ENCODE results near the gene ZFP36L1. TPM values are rescaled to one million over a fixed set of nuclear protein-coding genes. Genes with fewer than 3 reads are reported as not detected.

ZFP36L1 gene
- polyA plus RNA-seq, 1 donor, result 199 TPM

DNA sequence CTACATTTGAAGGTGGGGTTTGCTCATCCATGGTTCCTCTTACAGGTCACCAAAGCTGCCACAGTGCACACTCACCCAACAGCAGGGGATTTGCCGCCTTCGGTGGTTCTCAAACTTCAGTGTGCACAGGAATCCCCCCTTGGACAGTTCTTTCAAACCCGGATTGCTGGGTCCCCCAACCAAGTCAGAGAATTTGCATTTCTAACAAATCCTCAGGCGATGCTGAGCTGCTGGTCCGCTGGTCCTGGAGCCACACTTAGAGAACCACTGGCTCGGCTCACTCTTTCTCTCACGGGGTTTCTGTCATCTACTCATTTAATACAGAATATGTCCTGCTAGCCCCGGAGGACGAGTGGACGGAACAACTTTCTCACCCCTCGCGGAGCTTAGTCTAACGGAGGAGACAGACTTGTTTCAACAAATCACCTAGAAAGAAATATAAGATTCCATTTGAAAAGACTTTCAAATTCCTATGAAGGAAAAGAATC is 24.1 kb upstream of the ZFP36L1 start:
- H3K4me1 ChIP-seq (ENCODE audit: control insufficient read depth, insufficient read depth, low read length), result peaks cover 44% of the 10 kb centered on the region
- H3K4me3 ChIP-seq (ENCODE audit: low read length), result no peak overlapping the region
- H3K9me3 ChIP-seq (ENCODE audit: control insufficient read depth, low read depth, low read length), result peaks cover 2% of the 10 kb centered on the region
- WGBS (ENCODE audit: insufficient coverage, low lambda C conversion rate), result no CpG with 5 or more reads among the region's 13 CpGs
- DNase-seq, result no peak
- no peak overlapping the region for H3K27ac ChIP-seq (ENCODE audit: low read length)
- no peaks in the 10 kb centered on the region for H3K36me3 ChIP-seq (ENCODE audit: control insufficient read depth, insufficient read depth, low read length)
- H3K27me3 ChIP-seq (ENCODE audit: control insufficient read depth, insufficient read depth, low read length), result no peaks in the 10 kb centered on the region

DNA sequence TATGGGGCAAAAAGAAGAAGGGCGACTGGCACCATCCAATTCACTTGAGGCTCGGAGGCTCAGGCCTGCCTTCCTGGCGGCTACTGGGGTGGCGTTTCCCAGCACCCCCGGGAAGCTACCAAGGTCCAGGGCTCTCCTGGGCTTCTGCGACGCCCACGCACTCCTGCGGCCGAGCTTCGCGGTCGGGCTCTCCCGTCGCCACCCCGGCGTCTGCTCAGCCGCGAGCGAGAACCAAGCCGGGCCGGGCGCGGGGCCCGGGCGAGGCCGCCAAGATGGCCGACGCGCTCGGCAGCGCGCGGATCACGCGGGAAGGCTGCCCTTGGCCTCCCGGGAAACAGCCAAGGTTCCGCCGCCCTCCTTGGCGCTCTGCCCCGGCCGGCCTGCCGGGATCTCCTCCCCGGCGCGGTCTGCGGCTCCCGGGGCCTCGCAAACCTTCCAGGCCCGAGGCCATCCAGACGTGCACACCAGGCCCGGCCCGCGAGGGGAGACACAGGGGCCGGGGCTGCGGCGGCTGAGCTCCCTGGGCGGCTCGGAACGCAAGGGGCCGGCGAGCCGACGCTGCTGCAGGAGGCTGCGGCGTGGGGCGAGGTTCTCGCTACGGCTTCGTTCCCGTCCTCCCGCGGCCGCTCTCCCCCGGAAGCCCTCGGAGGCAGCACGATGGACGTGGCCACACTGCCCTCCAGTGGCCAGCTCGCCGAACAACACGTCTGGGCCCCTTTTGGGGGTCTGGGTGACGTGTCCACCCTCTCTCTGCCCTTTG is 23.5 kb upstream of the ZFP36L1 start:
- Histone ChIP-seq H3K4me3 (ENCODE audit: low read length) (peak overlapping the region; percentile 24), H3K36me3 (ENCODE audit: control insufficient read depth, insufficient read depth, low read length) (no peaks in the 10 kb centered on the region), H3K4me1 (ENCODE audit: control insufficient read depth, insufficient read depth, low read length) (peaks cover 44% of the 10 kb centered on the region), H3K27ac (ENCODE audit: low read length) (peak overlapping the region; percentile 95), H3K9me3 (ENCODE audit: control insufficient read depth, low read depth, low read length) (peaks cover 2% of the 10 kb centered on the region), H3K27me3 (ENCODE audit: control insufficient read depth, insufficient read depth, low read length) (no peaks in the 10 kb centered on the region)
- DNase-seq, result peak; percentile 88 to 94
- WGBS (ENCODE audit: insufficient coverage, low lambda C conversion rate), result no CpG with 5 or more reads among the region's 82 CpGs

DNA sequence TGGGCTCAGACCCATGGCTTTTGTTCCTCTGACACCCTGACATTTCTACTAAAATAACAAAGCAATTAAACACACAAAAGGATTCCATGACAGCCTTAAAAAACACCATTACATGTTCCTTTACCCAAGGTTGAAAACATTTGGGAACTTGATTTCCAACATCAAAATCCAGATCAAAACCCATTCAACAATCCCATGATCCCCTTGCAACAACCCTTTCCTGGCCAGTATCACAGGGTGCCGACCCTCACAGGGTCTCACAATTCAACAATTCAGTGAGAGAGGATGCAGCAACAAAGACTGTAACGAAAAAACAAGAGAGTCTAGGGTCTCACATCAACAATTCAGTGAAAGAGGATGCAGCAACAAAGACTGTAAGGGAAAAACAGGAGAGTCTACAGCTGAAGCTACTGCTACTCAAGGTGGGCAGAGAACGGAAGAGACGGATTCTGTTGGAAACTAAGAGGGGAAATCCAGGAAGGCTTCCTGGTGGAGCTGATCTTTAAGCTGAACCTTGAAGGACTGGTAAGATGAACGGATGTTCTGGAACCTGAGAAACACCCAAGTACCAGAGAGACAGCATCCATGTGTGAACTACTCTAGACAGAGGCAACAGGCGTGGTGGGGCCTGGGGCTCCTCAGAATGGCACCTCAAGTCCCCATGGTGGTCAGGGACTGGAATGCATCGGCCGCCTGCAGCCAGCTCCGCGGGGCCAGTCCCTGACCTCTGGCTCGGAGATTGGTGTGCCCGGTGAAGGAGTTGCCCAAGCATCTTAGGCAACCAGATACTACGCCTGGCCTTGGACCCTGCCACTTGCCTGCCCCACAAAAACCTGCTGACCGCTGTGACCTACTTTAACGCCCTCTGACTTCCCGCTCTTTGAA is 22.7 kb upstream of the ZFP36L1 start:
- 62% methylated on average over 2 of the region's 16 CpGs for WGBS (ENCODE audit: insufficient coverage, low lambda C conversion rate)
- Histone ChIP-seq H3K36me3 (ENCODE audit: control insufficient read depth, insufficient read depth, low read length) (no peaks in the 10 kb centered on the region), H3K27me3 (ENCODE audit: control insufficient read depth, insufficient read depth, low read length) (no peaks in the 10 kb centered on the region), H3K4me3 (ENCODE audit: low read length) (peak overlapping the region; percentile 24), H3K4me1 (ENCODE audit: control insufficient read depth, insufficient read depth, low read length) (peaks cover 44% of the 10 kb centered on the region), H3K27ac (ENCODE audit: low read length) (peak overlapping the region; percentile 95), H3K9me3 (ENCODE audit: control insufficient read depth, low read depth, low read length) (peaks cover 2% of the 10 kb centered on the region)
- no peak for DNase-seq

DNA sequence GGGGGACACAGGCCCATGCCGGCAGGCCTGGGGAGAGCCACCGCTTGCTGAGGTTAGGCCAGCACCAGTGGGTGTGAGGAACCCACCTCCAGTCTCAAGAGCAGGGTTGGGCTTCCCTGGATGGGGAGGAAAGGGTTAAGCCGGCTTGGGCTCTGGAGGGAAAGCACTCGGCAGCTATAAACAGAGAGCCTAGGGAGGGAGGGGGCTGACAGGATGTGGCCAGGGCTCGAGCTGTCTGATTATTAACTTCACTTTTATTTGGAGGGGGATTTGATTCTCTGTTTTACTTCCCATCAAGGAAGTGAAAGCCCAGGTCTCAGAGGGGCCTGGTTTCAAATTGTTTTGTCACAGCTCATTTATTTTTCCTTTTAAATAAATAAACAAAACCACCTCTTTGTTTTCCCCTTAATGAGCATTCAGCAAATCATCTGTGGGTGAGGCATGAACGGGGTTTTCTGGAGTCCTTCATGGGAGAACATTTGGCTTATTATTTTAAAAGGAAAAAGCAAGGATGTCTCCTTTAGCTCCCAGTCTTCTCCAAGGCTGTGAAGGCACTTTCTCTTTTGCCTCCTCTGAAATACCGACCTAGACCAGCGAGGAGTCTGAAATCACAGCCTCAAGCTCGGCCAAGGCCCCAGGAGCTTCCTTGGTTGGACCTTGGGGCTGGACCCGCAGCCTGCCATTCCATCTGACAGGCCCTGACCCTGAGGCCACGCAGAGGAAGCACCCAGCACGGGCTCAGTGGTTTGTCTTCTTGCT is 21.9 kb upstream of the ZFP36L1 start:
- H3K4me1 ChIP-seq (ENCODE audit: control insufficient read depth, insufficient read depth, low read length), result peaks cover 43% of the 10 kb centered on the region
- no CpG with 5 or more reads among the region's 12 CpGs for WGBS (ENCODE audit: insufficient coverage, low lambda C conversion rate)

DNA sequence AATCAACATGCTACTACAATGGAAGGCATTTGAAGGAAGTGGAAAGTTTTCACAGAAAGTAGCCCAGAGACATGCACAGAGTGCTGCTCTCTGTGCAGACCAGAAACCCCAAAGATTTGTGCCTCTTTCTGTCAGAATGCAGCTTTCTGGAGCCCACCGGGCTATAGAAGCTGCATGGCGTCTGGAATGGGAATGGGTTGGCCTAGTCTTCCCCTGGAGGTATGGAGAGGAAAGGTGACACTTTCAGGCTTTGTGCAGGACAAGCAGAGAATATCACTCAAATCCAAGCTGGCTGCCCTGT is 21.3 kb upstream of the ZFP36L1 start:
- H3K4me1 ChIP-seq (ENCODE audit: control insufficient read depth, insufficient read depth, low read length), result peaks cover 38% of the 10 kb centered on the region

More for the DNA sequence above, 21.9 kb upstream of the ZFP36L1 start:
- Histone ChIP-seq H3K9me3 (ENCODE audit: control insufficient read depth, low read depth, low read length) (peaks cover 2% of the 10 kb centered on the region), H3K36me3 (ENCODE audit: control insufficient read depth, insufficient read depth, low read length) (no peaks in the 10 kb centered on the region), H3K27ac (ENCODE audit: low read length) (peak overlapping the region; percentile 95), H3K27me3 (ENCODE audit: control insufficient read depth, insufficient read depth, low read length) (no peaks in the 10 kb centered on the region), H3K4me3 (ENCODE audit: low read length) (peak overlapping the region; percentile 13)
- DNase-seq, result peak; percentile 71 to 82

DNA sequence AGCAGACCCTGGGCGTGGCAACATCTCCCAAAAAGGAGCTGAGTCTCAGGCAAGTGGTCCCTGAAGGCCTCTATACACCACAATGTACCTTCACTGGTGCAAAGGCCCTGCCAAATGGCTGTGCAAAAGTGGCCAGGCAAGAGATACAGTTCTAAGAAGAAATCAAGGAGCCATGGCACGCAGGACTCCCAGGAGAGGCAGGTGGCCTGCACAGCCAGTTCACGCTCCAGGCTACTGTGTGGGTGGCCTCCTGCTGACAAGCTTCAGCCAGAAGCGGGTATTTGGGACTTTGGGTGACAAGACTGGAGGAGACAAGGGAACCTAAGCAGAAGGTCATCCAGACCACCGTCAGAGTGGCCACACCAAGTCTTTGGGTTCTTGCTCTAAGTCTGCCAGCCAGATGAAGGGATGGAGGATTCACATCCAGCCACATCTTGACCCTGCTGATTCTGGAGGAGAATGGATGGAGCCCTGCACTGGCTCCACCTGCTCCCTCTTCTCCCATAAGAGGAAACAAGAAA is 20.5 kb upstream of the ZFP36L1 start:
- WGBS (ENCODE audit: insufficient coverage, low lambda C conversion rate), result no CpG with 5 or more reads among the region's 5 CpGs
- Histone ChIP-seq H3K4me3 (ENCODE audit: low read length) (no peak overlapping the region), H3K27ac (ENCODE audit: low read length) (no peak overlapping the region), H3K4me1 (ENCODE audit: control insufficient read depth, insufficient read depth, low read length) (peaks cover 39% of the 10 kb centered on the region), H3K9me3 (ENCODE audit: control insufficient read depth, low read depth, low read length) (peaks cover 2% of the 10 kb centered on the region), H3K36me3 (ENCODE audit: control insufficient read depth, insufficient read depth, low read length) (no peaks in the 10 kb centered on the region), H3K27me3 (ENCODE audit: control insufficient read depth, insufficient read depth, low read length) (no peaks in the 10 kb centered on the region)
- DNase-seq, result no peak

More for the DNA sequence above, 21.3 kb upstream of the ZFP36L1 start:
- peak overlapping the region; percentile 95 for H3K27ac ChIP-seq (ENCODE audit: low read length)
- no peaks in the 10 kb centered on the region for H3K36me3 ChIP-seq (ENCODE audit: control insufficient read depth, insufficient read depth, low read length)
- H3K4me3 ChIP-seq (ENCODE audit: low read length), result peak overlapping the region; percentile 13
- H3K9me3 ChIP-seq (ENCODE audit: control insufficient read depth, low read depth, low read length), result peaks cover 2% of the 10 kb centered on the region
- H3K27me3 ChIP-seq (ENCODE audit: control insufficient read depth, insufficient read depth, low read length), result no peaks in the 10 kb centered on the region
- WGBS (ENCODE audit: insufficient coverage, low lambda C conversion rate), result no CpG with 5 or more reads among the region's 2 CpGs
- no peak for DNase-seq

DNA sequence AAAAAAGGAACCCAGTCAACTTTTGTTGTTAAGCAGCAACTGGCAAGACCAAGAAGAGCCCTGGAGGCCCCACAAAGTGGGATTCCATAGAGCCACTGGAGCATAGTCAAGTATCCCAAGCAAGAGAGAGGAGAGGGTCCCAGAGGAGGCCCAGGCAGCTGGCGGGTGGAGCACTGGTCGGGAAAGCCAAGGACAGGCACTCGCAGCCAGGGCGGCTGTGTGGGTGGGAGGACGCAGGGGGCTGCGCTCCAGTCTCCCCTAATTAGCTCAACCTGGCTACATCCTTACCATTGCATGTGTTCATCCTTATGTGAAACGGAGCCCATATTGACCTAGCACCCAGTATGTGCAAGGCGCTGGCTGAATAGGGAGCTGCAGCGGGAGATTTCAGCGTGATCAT is 18.3 kb upstream of the ZFP36L1 start:
- Histone ChIP-seq H3K36me3 (ENCODE audit: control insufficient read depth, insufficient read depth, low read length) (no peaks in the 10 kb centered on the region), H3K27ac (ENCODE audit: low read length) (no peak overlapping the region), H3K9me3 (ENCODE audit: control insufficient read depth, low read depth, low read length) (peaks cover 2% of the 10 kb centered on the region), H3K4me1 (ENCODE audit: control insufficient read depth, insufficient read depth, low read length) (peaks cover 54% of the 10 kb centered on the region), H3K27me3 (ENCODE audit: control insufficient read depth, insufficient read depth, low read length) (no peaks in the 10 kb centered on the region), H3K4me3 (ENCODE audit: low read length) (no peak overlapping the region)
- DNase-seq, result no peak
- WGBS (ENCODE audit: insufficient coverage, low lambda C conversion rate), result no CpG with 5 or more reads among the region's 10 CpGs

DNA sequence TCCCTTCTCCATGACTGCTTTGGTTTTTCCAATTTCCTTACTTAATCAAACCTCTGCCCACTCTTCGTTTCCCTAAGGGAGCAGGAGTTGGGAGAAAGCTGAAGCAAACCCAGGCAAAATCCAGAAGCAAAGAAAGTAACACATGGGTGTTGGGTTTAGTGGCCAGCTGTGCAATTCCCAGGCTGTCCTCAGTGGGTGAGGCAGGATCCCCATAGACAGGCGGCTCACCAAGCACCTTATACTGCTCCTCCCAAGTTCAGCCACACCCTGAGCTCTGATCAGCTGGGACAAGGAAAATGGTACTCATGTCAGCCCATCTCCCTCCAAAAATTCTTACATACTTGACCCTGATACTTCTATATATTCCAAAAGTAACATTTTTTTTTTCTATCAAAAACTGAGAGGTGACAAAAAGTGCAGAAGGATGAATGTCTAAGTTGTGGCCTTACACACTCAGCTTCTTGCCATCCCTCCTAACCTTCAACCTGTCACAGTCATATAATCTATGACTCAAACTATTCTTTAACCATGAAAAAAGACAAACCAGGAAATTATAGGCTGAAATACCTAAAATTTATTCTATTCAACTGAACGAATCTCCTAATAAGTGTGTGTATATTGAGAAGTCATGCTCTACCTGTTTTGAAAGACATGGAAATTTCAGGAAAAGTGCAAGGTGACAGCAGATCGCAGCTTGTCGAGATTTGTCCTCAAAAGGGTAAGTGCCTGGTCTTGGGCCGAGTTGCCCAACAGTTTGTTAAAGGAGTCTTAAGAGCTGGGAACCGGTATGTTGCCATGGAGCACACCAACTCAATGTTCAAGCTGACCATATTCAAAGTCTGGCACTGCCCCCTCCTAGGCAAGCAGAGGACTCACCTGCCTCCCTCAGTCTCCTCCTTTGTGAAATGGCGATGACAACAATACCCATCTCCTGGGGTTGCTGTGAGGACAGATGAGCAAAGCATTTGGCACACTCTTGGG is 17.6 kb upstream of the ZFP36L1 start:
- H3K9me3 ChIP-seq (ENCODE audit: control insufficient read depth, low read depth, low read length), result no peaks in the 10 kb centered on the region
- DNase-seq, result no peak
- H3K4me1 ChIP-seq (ENCODE audit: control insufficient read depth, insufficient read depth, low read length), result peaks cover 47% of the 10 kb centered on the region
- no CpG with 5 or more reads among the region's 8 CpGs for WGBS (ENCODE audit: insufficient coverage, low lambda C conversion rate)
- H3K36me3 ChIP-seq (ENCODE audit: control insufficient read depth, insufficient read depth, low read length), result no peaks in the 10 kb centered on the region
- no peak overlapping the region for H3K27ac ChIP-seq (ENCODE audit: low read length)
- no peaks in the 10 kb centered on the region for H3K27me3 ChIP-seq (ENCODE audit: control insufficient read depth, insufficient read depth, low read length)
- no peak overlapping the region for H3K4me3 ChIP-seq (ENCODE audit: low read length)

DNA sequence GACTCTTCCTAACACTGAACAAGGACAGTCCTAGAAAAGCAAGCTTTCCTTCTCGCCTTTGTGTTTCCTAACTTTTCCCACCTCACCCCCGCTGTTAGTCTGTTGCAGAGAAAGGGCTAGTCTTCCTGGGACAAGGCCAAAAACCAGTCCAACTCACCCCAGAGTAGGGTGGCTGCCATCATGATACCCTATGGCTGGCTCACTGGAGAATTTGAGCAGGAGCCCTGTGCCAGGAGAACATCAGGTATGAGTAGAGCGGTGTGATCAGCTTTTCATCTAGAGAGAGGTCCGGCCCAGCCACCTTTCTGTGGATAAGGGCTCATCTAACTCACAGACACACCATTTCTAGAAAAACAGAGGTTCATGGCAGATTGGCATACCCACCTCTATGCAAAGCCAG is 16.7 kb upstream of the ZFP36L1 start:
- WGBS (ENCODE audit: insufficient coverage, low lambda C conversion rate), result no CpG with 5 or more reads among the region's 4 CpGs

More for the DNA sequence above, 16.7 kb upstream of the ZFP36L1 start:
- Histone ChIP-seq H3K4me3 (ENCODE audit: low read length) (no peak overlapping the region), H3K36me3 (ENCODE audit: control insufficient read depth, insufficient read depth, low read length) (no peaks in the 10 kb centered on the region), H3K9me3 (ENCODE audit: control insufficient read depth, low read depth, low read length) (no peaks in the 10 kb centered on the region), H3K4me1 (ENCODE audit: control insufficient read depth, insufficient read depth, low read length) (peaks cover 38% of the 10 kb centered on the region), H3K27me3 (ENCODE audit: control insufficient read depth, insufficient read depth, low read length) (no peaks in the 10 kb centered on the region), H3K27ac (ENCODE audit: low read length) (no peak overlapping the region)
- no peak for DNase-seq

All from large intestine (tissue), 3 donors.